ENCODE measurements around the gene C8G. TPM values are rescaled to one million over a fixed set of nuclear protein-coding genes. Genes with fewer than 3 reads are reported as not detected.

C8G gene
- total RNA-seq, 1 donor from 2014 or later, result 1.7 TPM

DNA sequence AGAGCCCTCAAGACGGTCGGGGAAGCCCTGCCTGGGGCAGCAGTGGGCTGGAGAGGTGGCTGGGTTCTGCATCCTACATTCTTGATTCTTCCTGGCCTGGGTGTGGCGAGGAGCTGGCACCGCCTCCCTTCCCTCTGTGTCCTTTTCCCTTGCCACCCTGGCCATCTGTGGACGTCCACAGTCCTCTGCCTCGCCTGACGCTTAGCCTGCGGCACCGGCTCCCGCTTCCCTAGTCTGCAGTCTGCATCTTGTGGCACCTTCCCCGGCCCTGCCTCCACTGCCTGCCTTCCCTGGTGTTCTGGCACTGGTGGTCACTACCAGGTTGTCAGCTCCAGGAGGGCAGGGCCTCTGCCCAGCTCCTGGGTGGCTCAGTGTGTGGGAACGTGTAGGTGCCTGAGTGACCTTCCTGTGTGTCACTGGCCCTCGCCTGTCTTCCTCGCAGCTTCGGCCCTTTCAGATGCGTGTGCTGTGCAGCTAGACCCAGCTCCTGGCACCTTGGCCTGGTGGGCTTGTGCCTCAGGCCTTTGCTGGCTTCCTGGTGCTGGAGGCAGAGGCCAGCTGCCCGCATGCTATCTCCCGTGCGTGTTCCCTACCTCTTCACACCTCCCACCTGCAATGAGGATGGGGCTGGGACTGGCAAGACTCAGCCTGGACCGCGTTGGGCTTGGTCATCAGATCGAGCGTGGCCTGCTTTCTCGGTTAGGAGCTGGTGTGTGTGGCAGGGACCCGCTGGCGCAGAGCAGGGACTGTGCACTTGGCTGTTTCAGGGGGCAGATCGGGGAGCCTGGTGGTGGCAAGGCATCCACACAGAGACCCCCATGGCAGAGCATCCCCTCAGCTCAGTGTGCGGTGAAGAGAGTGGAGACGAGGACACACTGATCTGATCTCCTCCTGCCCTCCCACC, 37.8 kb upstream of the C8G start:
- Mint-ChIP-seq H3K4me1 (ENCODE audit: unreplicated experiment) (peaks cover 4% of the 10 kb centered on the region), H3K27me3 (ENCODE audit: unreplicated experiment) (no peaks in the 10 kb centered on the region), H3K36me3 (ENCODE audit: unreplicated experiment) (peaks cover 10% of the 10 kb centered on the region), H3K27ac (ENCODE audit: unreplicated experiment) (no peak overlapping the region), H3K4me3 (ENCODE audit: unreplicated experiment) (no peak overlapping the region), H3K9me3 (ENCODE audit: unreplicated experiment) (no peaks in the 10 kb centered on the region)
- no peak for DNase-seq (ENCODE audit: extremely low spot score, unreplicated experiment)
- TF ChIP-seq, protein P1, sequence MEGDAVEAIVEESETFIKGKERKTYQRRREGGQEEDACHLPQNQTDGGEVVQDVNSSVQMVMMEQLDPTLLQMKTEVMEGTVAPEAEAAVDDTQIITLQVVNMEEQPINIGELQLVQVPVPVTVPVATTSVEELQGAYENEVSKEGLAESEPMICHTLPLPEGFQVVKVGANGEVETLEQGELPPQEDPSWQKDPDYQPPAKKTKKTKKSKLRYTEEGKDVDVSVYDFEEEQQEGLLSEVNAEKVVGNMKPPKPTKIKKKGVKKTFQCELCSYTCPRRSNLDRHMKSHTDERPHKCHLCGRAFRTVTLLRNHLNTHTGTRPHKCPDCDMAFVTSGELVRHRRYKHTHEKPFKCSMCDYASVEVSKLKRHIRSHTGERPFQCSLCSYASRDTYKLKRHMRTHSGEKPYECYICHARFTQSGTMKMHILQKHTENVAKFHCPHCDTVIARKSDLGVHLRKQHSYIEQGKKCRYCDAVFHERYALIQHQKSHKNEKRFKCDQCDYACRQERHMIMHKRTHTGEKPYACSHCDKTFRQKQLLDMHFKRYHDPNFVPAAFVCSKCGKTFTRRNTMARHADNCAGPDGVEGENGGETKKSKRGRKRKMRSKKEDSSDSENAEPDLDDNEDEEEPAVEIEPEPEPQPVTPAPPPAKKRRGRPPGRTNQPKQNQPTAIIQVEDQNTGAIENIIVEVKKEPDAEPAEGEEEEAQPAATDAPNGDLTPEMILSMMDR (IDR thresholded peaks at IDR 0.05), result no peak

DNA sequence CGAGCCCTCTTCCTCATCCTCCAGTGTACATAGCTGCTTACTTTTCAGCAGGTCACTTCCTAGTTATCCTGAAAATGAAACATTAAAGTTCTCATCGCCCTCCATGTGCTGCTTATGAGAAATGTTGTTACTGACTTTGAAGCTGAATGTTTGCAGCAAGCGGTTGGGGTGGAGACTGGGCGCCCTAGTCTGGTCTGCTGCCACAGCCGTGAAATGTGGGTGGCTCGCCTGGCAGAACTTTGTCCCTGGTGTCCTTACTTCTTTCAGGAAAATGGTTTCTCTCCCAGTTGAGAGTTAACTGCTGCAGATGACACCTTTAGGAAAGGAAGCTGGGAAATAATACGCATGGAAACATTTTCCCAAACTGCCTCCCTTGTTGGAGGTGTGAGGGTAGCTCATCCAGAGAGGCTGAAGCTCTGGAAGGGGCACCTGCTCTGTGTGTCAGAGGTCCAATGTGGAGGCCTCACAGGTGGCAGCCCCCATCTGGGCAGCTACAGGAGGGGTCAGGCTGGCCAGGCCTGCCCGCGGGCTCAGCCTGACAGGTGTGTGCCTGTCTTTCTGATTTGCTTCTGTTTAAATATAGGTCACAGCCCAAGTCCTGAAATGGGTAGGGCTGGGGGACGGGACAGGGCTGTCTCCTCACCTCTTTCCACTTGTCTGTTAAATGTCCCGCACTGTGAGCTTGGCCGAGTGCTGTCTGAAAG, 34.7 kb upstream of the C8G start:
- no peak overlapping the region for H3K4me3 Mint-ChIP-seq (ENCODE audit: unreplicated experiment)
- H3K9me3 Mint-ChIP-seq (ENCODE audit: unreplicated experiment), result no peaks in the 10 kb centered on the region
- no peak for DNase-seq (ENCODE audit: extremely low spot score, unreplicated experiment)
- TF ChIP-seq, protein P1 (IDR thresholded peaks at IDR 0.05), result no peak
- H3K36me3 Mint-ChIP-seq (ENCODE audit: unreplicated experiment), result peaks cover 8% of the 10 kb centered on the region
- no peaks in the 10 kb centered on the region for H3K27me3 Mint-ChIP-seq (ENCODE audit: unreplicated experiment)
- no peaks in the 10 kb centered on the region for H3K4me1 Mint-ChIP-seq (ENCODE audit: unreplicated experiment)
- no peak overlapping the region for H3K27ac Mint-ChIP-seq (ENCODE audit: unreplicated experiment)

DNA sequence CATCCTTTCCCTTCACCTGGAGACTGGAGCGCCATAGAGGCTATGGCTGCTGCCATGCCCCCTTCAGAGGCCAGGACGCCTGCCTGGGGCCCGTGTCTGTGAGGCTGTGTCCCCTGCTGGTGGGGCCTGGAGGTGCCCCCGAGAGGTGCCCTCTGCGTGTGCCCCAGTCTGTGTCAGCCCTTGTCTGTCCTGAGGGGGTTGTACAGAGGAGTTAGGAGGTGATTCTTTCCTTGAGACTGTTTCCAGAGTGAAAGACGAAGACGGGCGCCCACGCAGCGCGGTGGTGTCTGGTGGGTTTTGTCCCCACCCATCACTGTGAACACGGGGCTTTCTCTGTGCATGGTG, 34.2 kb upstream of the C8G start:
- no peak overlapping the region for H3K4me3 Mint-ChIP-seq (ENCODE audit: unreplicated experiment)
- no peaks in the 10 kb centered on the region for H3K9me3 Mint-ChIP-seq (ENCODE audit: unreplicated experiment)
- no peak for DNase-seq (ENCODE audit: extremely low spot score, unreplicated experiment)
- no peaks in the 10 kb centered on the region for H3K4me1 Mint-ChIP-seq (ENCODE audit: unreplicated experiment)
- peaks cover 8% of the 10 kb centered on the region for H3K36me3 Mint-ChIP-seq (ENCODE audit: unreplicated experiment)
- H3K27me3 Mint-ChIP-seq (ENCODE audit: unreplicated experiment), result no peaks in the 10 kb centered on the region
- TF ChIP-seq, protein P1 (IDR thresholded peaks at IDR 0.05), result no peak
- H3K27ac Mint-ChIP-seq (ENCODE audit: unreplicated experiment), result no peak overlapping the region

DNA sequence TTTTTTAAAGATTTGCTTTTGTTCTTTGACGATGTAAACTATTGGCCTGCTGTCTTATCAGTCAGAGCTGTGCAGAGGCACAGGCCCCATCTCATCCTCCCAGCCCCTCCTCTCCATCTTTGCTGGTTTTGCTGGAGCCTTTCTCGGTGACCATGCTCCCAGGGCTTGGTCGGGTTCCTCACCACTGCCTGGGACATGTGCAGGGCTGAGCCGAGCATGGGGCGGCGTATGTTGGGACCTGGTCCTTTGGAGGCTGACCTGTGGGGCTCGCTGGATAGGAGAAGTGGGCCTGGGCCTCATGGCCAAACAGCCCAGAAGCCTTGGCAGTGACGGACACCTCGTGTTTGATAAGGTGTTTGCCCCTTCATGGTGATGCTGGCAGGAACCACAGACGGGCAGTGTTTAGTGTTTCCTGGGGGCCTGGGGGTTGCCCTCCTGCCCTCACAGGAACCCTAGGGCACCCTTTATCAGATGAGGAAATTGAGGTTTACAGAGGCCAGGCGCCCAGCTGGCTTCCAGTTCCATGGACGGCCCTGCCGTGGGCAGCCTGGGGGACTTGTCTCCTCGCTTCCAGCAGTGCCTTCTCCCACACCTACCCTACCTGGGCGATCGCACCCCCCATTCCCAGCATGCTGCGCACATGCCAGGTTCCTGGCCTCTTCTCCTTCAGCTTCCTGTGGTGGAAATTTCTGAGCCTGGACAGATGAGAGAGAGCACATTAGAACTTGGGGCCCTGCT, 31.2 kb upstream of the C8G start:
- Mint-ChIP-seq H3K36me3 (ENCODE audit: unreplicated experiment) (peaks cover 11% of the 10 kb centered on the region), H3K4me3 (ENCODE audit: unreplicated experiment) (no peak overlapping the region), H3K27ac (ENCODE audit: unreplicated experiment) (no peak overlapping the region), H3K9me3 (ENCODE audit: unreplicated experiment) (no peaks in the 10 kb centered on the region), H3K27me3 (ENCODE audit: unreplicated experiment) (no peaks in the 10 kb centered on the region), H3K4me1 (ENCODE audit: unreplicated experiment) (no peaks in the 10 kb centered on the region)
- DNase-seq (ENCODE audit: extremely low spot score, unreplicated experiment), result no peak
- TF ChIP-seq, protein P1 (IDR thresholded peaks at IDR 0.05), result no peak

Data from osteocyte (in vitro differentiated cells).